ENCODE results near the gene TXNL1. TPM values are rescaled to one million over a fixed set of nuclear protein-coding genes. Genes with fewer than 3 reads are reported as not detected.

TXNL1 gene
- polyA plus RNA-seq, 1 of the 3 experiments (the other 2 are of a cell fraction), result 39.7 TPM

GRCh38 chr18:56650944-56651770 is 12.8 kb upstream of the TXNL1 start, which contains the start of gene WDR7:
Gene WDR7 (plus strand): TSS chr18:56651359. CDS start chr18:56672516, 21,157 bp downstream.
- 2% methylated on average over 33 of the region's 47 CpGs for WGBS (ENCODE audit: low lambda C conversion rate)
- Histone ChIP-seq H3K4me1 (ENCODE audit: control insufficient read depth in 1 of 2, insufficient read depth in 2 of 2, low read depth in 1 of 2, low read length in 1 of 2) (peaks cover 0 to 13% of the 10 kb centered on the region in 2 experiments; a peak in 2 of 4 replicates), H4K20me1 (ENCODE audit: insufficient read depth) (no peaks in the 10 kb centered on the region), H3K4me3 (ENCODE audit: low read depth in 2 of 2, low read length in 1 of 2) (peak within 1 kb of the TSS; percentile 84 to 96), H3K79me2 (ENCODE audit: insufficient read depth) (peaks cover 48% of the 10 kb centered on the region), H3K4me2 (peak within 1 kb of the TSS; percentile 89), H2AFZ (ENCODE audit: low read depth) (peak within 1 kb of the TSS; percentile 98), H3K9me2 (no peaks in the 10 kb centered on the region), H3K9ac (peak within 1 kb of the TSS; percentile 62), H3F3A (replicated peaks; ENCODE audit: insufficient read depth) (no peaks in the 10 kb centered on the region), H3K27me3 (ENCODE audit: insufficient read depth) (no peaks in the 10 kb centered on the region), H3K36me3 (replicated peaks in 1 of 2; ENCODE audit: control insufficient read depth in 1 of 2, insufficient read depth in 2 of 2, low read length in 1 of 2) (no peaks in the 10 kb centered on the region), H3K9me3 (no peaks in the 10 kb centered on the region), H3K27ac (ENCODE audit: low read depth in 2 of 2, low read length in 1 of 2) (peak within 1 kb of the TSS; percentile 55 to 83; a peak in 3 of 4 replicates)
- ChIA-PET CTCF (interaction anchor here (0.6 to 2.4 kb wide), 4 partner anchors 10 to 714 kb away, joined by 3 to 15 read pairs (median 6); no protein-coding TSS in a partner anchor), POLR2A (interaction anchor here (0.8 to 2.7 kb wide), 2 partner anchors 9 to 13 kb away, joined by 3 to 10 read pairs; partner anchors contain the start of gene TXNL1)
- peak; percentile 82 for DNase-seq
- no peak for TF ChIP-seq JUND (IDR thresholded peaks at IDR 0.05)
- peak; percentile 54 for TF ChIP-seq GABPA (IDR thresholded peaks at IDR 0.05; ENCODE audit: low read depth)
- no peak for TF ChIP-seq NRF1 (IDR thresholded peaks at IDR 0.05; ENCODE audit: low read depth, low read length)
- no peak for TF ChIP-seq IRF3 (IDR thresholded peaks at IDR 0.05; ENCODE audit: low read depth, low read length)
- no peak for TF ChIP-seq EP300 (IDR thresholded peaks at IDR 0.05; ENCODE audit: borderline replicate concordance in 1 of 2, low read depth in 1 of 2, low read length in 1 of 2)
- TF ChIP-seq YY1 (IDR thresholded peaks at IDR 0.05; ENCODE audit: low read depth), result peak; percentile 98
- TF ChIP-seq, protein P1, sequence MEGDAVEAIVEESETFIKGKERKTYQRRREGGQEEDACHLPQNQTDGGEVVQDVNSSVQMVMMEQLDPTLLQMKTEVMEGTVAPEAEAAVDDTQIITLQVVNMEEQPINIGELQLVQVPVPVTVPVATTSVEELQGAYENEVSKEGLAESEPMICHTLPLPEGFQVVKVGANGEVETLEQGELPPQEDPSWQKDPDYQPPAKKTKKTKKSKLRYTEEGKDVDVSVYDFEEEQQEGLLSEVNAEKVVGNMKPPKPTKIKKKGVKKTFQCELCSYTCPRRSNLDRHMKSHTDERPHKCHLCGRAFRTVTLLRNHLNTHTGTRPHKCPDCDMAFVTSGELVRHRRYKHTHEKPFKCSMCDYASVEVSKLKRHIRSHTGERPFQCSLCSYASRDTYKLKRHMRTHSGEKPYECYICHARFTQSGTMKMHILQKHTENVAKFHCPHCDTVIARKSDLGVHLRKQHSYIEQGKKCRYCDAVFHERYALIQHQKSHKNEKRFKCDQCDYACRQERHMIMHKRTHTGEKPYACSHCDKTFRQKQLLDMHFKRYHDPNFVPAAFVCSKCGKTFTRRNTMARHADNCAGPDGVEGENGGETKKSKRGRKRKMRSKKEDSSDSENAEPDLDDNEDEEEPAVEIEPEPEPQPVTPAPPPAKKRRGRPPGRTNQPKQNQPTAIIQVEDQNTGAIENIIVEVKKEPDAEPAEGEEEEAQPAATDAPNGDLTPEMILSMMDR (IDR thresholded peaks at IDR 0.05), result 0 out of 2 replicates have a peak, but pooled peaks have one; percentile 16
- peak; percentile 51; the same call in 1 of the 2 replicates for TF ChIP-seq MAX (IDR thresholded peaks at IDR 0.05; ENCODE audit: low read depth)
- TF ChIP-seq FOXJ3 (CRISPR knock-in tag; IDR thresholded peaks at IDR 0.05), result no peak
- TF ChIP-seq, protein P2, sequence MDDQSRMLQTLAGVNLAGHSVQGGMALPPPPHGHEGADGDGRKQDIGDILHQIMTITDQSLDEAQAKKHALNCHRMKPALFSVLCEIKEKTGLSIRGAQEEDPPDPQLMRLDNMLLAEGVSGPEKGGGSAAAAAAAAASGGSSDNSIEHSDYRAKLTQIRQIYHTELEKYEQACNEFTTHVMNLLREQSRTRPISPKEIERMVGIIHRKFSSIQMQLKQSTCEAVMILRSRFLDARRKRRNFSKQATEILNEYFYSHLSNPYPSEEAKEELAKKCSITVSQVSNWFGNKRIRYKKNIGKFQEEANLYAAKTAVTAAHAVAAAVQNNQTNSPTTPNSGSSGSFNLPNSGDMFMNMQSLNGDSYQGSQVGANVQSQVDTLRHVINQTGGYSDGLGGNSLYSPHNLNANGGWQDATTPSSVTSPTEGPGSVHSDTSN (IDR thresholded peaks at IDR 0.05), result peak; percentile 46; the same call in 1 of the 2 replicates
- TF ChIP-seq SMC3 (IDR thresholded peaks at IDR 0.05; ENCODE audit: low read depth, low read length), result no peak
- TF ChIP-seq MXI1 (IDR thresholded peaks at IDR 0.05; ENCODE audit: low read depth, low read length), result peak; percentile 86
- TF ChIP-seq CHD2 (IDR thresholded peaks at IDR 0.05; ENCODE audit: low read length, partially characterized antibody), result peak; percentile 48
- TF ChIP-seq, protein P3, sequence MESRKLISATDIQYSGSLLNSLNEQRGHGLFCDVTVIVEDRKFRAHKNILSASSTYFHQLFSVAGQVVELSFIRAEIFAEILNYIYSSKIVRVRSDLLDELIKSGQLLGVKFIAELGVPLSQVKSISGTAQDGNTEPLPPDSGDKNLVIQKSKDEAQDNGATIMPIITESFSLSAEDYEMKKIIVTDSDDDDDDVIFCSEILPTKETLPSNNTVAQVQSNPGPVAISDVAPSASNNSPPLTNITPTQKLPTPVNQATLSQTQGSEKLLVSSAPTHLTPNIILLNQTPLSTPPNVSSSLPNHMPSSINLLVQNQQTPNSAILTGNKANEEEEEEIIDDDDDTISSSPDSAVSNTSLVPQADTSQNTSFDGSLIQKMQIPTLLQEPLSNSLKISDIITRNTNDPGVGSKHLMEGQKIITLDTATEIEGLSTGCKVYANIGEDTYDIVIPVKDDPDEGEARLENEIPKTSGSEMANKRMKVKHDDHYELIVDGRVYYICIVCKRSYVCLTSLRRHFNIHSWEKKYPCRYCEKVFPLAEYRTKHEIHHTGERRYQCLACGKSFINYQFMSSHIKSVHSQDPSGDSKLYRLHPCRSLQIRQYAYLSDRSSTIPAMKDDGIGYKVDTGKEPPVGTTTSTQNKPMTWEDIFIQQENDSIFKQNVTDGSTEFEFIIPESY (IDR thresholded peaks at IDR 0.05; ENCODE audit: borderline replicate concordance, low read depth), result peak; percentile 76; the same call in 1 of the 2 replicates
- peak; percentile 55 for TF ChIP-seq TAF1 (IDR thresholded peaks at IDR 0.05; ENCODE audit: borderline replicate concordance, low read depth, low read length)
- peak; percentile 30; the same call in 1 of the 2 replicates for TF ChIP-seq RCOR1 (IDR thresholded peaks at IDR 0.05; ENCODE audit: low read length)
- TF ChIP-seq FOXM1 (IDR thresholded peaks at IDR 0.05; ENCODE audit: low read depth), result no peak
- TF ChIP-seq, protein P4, sequence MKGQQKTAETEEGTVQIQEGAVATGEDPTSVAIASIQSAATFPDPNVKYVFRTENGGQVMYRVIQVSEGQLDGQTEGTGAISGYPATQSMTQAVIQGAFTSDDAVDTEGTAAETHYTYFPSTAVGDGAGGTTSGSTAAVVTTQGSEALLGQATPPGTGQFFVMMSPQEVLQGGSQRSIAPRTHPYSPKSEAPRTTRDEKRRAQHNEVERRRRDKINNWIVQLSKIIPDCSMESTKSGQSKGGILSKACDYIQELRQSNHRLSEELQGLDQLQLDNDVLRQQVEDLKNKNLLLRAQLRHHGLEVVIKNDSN (IDR thresholded peaks at IDR 0.05; ENCODE audit: borderline replicate concordance, low read depth), result peak; percentile 74; the same call in 1 of the 2 replicates
- peak; percentile 73 for TF ChIP-seq POLR2AphosphoS5 (IDR thresholded peaks at IDR 0.05; ENCODE audit: low read depth, low read length)
- peak; percentile 63; the same call in 1 of the 2 replicates for TF ChIP-seq SIN3A (IDR thresholded peaks at IDR 0.05; ENCODE audit: borderline replicate concordance, low read depth, low read length)

All from SK-N-SH (cell line).